HG02623 (cell line): Measurements from ENCODE around the gene CNKSR3.

ENCODE experiments used
- ATAC-seq: cut with Tn5 transposase; IDR thresholded peaks from one replicate; pipeline ENCODE4 v1.9.1; 2021; ENCODE audit warnings: moderate library complexity; ENCODE audit not compliant: unreplicated experiment

The CNKSR3 gene

DNA sequence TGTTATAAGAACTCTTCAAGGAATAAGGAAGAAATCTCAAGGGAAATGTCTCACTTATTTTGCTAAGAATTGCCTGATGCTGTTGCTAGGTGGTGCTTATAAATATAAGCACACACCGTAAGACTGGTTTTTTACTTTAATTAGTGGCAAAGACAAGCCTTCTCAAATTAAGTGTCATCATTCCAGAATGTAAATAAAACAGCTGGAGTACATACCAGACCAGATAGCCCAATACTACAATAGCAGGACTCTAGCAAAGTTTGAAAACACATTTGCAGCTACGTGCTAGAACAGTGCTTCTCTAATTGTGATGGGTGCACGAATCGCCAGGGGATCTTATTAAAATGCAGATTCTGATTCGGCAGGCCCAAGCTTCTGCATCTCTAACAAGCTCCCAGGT is 6.8 kb downstream of the CNKSR3 start:
- ATAC-seq, result no peak

DNA sequence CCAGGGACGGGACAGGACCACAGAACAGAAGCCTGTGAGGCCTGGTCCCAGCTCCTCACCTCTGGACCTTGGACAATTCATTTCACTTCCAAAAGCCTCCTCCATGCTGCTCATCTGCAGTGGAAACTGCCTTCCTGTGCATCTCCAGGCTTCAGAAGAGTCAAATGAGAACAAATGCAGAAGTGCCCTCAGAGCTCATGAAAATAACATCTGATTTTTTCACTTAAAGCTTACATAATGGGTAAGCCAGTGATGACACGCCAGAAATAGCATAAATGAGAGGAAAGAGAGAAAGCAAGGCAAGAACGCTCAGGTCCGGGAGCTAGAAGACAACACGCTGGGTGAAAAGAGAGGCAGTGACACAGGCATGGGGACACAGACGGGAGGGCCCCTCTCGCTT is 7.9 kb downstream of the CNKSR3 start:
- no peak for ATAC-seq

DNA sequence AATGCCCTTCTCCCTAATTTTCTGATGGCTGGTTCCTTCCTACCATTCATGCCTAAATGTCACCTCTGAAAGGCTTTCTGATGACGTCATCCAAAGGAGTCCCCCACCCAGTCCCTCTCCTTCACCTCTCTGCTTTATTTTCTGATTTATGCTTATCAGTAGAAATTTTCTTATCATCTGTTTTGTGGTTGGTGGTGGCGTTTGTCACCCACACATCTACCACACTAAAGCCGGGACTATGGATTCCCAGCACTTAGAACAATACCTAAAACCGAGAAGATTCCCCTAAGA is 9.0 kb downstream of the CNKSR3 start:
- ATAC-seq, result no peak

DNA sequence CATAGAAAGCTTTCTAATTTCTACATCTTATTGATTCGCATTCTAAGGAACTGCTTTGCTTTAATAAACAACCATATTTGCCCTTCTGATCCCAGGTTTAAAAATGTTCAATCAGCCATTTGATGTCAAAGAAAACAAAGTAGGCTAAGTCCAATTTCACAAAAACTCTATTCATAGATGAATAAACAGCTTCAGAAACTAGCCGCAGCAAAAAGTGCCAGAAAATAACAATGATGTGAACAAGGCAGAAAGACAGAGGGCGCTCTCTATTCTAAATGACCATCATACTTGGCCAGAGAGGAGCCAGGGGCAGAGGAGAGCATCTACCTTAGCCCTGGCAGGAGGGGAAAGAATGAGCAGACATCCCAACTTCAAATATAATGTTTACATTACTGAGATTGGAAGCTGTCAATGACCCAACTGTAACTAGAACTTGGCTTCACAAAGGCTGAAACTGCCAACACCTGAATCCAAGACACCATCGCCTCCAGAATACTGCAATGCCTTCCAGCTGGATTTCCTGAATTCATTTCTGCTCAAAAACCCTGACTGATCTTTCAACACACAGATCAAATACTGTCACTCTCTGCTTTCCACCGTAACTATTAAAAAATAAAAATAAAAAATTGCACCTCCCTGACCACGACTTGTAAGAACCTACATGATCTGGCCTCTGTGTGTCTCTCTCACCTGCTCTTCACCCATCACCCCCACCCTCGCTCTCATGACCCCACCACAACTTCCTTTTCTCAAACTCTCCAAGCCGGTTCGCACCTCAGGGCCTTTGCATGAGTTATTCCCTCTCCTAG is 9.5 kb downstream of the CNKSR3 start:
- no peak for ATAC-seq

DNA sequence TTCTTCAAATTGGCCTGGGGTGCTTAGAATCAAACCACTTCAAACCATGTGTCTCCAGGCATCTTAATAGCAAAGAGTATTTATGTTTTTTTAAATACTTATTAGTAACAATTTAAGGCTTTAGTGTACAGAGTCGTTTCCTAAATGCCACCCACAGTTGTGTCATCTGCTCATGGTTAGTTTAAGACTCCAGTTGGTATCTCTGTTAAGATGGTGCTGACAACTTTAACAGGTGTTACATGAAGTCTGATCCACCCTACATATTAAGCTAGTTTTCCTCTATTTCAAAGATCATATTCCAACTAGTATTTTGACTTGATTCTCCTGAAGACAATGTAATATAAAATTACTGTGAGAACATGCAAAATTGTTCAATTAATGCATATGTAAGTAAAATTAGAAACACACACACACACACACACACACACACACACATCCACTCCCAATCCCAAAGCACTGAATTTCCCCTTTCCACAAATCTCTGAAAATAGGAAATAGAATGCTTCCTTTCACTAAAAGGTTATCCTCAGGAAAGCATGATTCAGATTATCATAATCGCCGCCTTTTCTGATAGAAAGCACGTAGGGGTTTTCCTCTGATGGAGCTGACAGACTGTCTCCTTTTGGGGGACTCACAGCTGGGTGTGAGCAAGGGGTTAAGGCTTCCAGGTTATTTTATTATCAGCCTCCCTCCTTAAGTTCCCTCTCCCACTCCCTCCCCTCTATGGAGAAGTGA is 10.5 kb downstream of the CNKSR3 start:
- ATAC-seq, result no peak

DNA sequence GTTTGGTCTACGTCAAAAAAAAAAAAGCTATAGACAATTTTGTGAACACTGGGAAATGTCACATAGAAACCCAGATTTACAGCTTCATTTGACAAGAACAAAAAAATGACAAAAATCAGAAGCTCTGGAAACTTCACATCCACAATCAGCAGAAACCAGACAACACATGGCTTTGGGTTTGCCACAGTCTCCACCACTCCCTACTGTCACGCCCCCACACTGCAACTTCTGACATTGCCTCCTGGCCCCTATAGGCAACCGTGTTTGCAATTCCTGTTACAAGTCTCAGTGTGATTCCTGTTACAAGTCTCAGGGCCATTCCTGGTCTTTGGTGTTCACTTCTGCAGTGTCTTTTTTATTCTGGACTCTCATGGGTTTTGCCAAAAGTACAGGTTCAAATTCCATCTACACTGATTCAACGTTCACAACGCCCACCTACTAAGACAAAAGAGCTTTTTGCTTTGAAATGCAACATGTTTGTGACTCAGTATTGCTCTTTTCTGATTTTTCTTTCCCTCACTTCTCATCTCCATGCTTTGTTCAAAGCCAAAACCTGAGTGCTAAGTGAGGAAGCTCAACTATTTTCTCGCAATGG is 12.0 kb downstream of the CNKSR3 start:
- ATAC-seq, result no peak

DNA sequence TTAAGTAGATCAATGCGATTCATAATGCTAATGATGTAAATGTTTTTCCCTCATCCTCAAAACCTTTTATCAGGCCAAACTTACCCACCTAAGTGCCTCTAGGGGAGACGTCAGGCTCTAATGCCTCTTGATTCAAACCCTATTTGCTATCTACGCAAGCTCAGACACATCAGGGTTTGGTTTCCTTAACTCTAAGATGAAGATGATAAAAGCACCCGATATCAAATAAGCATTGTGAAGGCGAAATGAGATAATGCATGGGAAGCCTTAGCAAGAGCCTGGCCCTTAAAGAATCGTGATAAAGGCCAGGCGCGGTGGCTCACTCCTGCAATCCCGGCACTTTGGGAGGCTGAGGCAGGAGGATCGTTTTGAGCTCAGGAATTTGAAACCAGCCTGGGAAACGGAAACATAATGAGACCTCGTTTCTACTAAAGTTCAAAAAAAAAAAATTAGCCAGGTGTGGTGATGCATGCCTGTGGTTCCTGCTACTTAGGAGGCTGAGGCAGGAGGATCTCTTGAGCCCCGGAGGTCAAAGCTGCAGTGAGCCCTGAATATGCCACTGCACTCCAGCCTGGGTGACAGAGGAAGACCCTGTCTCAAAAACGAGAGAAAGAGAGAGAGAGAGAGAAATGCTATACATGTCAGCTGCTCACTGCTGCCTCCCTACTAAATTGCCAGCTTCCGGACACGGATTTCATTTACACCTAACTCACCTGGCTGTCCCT is 13.5 kb downstream of the CNKSR3 start:
- no peak for ATAC-seq

DNA sequence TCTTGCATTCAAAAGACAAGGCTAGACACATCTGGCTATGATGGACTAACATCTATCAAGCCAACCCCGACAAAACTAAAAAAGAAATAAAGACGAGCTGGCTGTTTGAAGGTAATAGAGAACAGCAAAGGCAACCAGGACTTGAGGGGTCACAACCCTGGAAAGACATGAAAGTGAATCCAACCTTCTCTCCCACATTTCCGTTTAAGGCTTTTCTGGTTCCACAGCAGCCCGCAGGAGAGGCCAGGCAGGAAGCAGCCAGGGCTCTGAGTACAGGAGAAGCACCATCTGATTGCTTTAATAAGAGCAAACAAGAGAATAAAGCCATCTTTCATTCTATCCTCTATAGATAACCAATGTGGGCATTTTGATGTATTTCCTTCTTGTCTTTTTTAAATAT is 14.3 kb downstream of the CNKSR3 start:
- no peak for ATAC-seq

DNA sequence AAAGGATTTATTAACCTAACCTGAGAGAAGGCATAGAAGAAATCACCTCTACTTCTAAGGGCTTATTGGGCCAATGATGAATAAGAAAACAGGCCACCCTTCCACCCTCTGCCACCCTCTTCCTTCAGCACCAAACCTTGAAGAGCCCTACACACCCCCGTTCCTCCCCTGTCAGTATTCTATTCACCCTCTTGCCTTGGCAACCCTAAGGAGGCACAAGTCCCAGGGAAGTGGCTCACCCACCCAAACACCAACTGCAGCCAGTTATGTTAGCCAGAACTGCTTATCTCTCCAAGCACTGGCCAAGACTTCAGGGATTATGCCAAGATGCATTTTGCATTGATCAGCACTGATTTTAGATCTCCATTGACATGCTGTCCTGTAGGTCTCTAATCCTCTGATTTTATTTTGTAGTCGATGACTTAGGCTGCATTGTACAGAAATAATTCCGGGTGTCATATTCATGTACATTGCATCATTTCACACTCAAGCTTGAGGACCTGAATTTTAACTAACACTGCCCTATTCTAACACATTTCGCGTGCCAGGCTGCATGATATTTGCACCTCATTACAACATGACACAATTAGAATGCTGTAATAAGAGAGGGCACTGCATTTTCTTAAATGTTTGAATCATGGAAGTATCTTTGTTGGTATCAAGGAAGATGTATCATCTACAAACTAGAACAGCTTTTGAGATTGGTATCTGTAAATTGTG is 15.7 kb downstream of the CNKSR3 start:
- no peak for ATAC-seq

DNA sequence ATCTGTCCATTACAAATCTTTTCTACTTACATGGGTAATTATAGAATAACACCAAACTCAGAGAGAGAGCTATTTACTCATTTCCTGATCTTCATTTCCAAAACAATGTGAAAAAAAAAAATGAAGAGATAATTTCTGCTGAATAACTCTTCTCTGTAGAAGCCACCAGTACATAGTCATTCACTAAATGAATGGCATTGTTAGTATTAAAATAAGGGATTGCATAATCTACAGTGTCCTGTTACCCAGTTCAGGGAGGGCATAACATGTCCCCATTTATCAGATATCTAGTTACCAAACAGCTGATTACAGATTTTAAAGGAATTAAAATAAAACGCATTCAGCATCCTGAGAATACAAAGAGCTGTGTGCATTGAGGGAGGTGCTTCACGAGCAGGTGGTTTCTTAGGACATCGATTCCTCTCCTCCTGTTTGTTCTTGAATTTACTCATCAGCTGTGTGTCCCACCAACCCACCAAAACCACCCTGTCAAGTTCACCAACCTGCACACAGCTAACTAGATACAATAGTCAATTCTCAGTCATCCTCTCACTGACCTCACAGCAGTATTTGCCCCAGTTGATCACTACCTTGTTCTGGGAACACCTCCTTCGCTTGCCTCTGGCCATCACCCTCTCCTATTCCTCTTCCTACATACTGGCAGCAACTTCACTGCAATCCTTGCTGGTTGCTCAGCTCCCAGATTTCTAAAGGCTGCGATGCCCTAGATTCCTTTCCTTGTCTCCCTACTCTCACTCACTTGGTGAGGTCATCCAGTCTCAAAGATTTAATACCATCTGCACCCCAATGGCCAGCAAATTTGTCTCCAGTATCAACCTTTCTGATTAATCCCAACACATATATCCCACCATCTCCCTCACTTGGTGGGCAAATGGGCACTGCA is 18.7 kb downstream of the CNKSR3 start:
- ATAC-seq, result no peak

DNA sequence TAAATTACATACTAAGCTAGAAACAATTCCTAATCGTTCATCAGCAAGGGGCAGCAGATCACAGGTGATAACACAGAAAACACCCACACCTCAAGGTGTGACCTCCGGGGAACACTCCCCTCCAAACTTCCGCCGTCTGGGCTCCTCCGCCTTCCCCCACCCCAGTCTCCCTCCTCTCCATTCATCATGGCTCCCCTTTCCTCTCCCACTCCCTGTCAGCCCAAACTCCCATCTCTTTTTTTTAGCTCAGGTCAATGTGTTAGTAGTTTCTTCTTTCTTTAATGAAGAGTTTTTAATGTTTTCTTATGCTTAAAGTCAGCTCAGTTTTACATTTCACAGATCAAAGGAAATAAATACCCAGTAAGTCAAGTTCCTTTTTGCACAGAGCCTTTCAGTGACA is 20.7 kb downstream of the CNKSR3 start:
- ATAC-seq, result no peak

DNA sequence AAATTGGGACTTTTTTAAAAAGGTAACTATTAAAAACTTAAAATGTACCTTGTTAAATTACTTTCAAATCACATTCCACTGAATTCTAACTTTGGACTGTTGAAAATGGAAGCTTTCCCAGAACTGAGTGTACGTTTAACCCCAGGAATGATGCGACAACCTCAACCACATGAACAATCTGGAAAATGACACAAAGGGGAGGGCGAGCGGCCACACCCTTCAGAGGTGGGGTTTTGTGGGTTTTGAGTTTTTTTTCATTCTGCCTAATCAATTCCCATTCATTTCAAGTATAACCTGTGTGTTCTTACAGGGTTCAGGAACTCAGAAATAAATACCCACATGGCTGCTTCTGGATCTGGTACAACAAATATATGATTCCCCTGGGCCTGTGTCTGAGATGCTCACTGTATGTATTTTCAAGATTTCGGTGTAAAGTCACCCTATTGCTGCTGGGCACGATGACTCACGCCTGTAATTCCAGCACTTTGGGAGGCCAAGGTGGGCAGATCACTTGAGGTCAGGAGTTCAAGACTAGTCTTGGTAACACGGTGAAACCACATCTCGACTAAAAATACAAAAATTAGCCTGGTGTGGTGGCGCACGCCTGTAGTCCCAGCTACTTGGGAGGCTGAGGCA is 21.6 kb downstream of the CNKSR3 start:
- no peak for ATAC-seq

DNA sequence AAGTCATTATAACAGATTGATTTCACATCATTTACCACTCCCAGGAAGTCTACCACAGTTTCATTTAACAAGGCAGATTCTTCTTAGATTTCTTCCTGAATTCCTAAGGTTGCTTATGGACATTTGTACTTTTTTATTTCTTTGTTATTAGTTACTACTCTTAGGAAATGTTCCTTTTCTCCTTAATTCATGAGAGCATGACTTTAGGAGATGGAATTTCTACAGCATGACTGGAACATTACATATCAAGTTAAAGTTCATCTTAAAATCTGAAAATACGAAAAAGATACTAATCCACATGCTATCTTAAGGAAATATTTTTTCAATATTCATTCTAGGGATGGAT is 22.3 kb downstream of the CNKSR3 start:
- ATAC-seq, result no peak

DNA sequence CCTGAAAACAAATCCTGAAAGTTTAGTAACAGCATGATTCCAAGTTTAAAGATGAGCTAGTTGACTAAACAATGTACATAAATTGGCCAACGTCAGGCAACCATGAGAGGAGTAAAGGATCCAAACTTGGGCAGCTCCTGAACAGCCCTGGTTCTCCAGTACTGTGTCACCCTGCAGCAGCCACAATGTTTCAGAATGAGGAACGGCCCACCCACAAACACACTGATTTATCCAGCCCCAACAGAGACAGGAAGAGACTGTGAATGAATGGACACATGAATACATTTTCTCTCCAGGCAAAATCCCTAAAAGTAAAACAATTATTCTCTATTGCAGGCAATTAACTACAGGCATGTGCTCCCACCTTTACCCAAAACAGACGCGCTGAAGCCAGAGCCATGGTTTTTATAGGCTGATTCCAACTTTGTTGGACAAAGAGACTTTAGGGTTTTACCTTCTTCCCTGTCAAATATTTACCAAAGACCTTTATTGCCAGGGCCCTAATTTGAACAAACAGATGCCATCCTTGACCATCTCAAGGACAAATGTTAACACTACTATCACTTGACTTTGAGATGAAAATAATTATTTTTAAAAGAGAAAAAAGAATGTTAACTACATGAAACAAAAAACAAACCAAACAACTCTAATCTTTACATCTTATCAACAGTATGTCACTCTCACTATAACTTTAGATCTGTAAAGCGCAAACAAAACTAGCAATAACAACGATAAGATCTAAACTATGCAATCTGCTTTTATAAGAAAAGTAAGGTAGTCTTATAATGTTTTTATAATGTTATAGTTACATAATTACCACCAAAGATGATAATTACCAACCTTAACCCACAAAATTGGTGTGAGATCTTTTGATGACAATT is 22.9 kb downstream of the CNKSR3 start:
- ATAC-seq, result no peak

DNA sequence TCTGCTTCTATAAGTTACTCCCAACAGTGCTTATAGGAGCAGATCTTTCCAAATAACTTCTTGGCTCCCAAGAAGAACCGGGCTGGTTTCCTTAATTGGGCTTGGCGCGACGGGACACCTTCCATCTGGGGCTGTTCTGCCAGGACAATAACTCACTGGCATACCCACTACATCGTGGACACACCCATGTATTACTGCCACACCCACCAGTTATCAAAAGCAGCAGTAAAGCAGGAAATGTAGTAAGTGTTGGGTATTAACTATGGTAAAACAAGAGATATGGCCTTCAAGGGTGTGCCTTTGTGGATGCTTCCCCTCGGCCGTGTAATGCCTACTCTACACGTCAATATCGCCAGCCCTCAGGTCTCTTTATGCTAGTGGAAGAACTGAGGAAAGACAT is 24.7 kb downstream of the CNKSR3 start:
- no peak for ATAC-seq

DNA sequence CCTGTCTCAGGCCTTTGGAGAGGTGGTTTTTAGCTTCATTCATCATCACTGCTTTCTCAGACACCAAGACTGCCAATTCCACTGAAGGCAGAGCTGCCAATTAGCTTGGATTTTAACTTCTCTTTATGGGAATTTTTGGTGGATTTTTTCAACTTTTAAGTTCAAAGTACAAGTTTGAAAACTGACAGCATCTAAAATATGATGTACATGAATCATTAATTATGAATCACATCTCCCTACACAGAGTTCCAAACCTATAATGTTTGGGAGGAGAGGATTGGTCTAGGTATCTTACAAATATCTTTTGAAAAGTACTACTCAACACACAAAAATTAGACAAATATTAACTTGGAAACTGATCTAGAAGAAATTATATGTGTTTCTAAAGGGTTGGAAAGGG is 25.5 kb downstream of the CNKSR3 start:
- no peak for ATAC-seq

DNA sequence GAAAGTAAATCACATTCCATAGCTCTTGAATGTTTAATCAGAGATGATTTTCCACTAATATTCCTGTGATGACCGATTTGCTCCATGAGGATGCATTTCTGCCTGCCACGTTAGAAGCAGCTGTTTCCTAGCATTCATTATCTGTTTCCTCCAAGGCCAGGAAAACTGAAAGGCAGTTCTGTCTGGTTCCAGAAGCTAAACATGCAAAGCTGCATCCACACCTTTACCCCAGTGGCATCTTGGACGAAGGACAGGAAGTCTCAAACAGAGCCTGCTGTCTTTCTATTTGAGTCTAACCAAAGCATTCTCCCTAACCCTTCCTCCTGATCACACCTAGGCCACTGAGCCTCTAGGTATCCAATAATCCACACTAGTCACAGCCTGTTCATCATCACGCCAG is 27.6 kb downstream of the CNKSR3 start:
- no peak for ATAC-seq

DNA sequence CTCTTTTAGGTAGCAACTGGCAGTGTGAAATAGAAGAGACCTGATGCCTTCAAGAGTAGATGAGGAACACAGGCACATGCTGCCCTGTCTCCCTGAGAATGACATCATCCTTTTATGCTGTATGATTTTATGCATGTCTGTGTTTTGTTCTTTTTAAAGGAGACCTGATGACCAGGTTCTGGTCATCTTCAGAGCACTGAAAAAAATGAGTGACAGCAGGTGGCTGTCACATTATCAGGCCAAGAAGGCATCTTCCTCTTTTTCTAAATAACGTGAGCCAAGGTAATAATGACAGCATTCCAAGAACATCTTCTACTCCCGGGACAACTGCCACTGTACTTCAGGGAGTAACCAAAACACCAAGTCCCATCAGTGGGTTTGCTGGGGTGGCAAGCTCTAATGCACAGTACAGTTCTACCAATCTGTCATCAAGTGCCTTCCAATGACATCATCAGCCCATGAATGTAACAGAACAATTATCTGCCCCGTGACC is 28.9 kb downstream of the CNKSR3 start:
- no peak for ATAC-seq
